ENCODE data around the gene CDK14.
"Not testable (repeated sequence)": the region's sequence is repeated elsewhere in the genome, so short reads cannot be mapped to it uniquely, and the experiment has no call there.

The CDK14 gene

DNA sequence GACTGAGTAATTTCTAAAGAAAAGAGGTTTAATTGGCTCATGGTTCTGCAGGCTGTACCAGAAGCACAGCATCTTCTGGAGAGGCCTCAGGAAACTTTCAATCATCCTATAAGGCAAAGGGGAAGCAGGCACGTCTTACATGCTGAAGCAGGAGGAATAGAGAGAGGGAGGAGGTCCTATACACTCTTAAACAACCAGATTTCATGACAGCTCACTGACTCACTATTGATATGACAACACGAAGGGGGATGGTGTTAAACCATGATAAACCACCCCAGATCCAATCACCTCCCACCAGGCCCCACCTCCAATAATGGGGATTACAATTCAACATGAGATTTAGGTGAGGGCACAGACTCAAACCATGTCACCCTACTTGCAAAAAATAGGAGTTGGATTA, 201.5 kb downstream of the CDK14 start:
- TF ChIP-seq, protein P1, sequence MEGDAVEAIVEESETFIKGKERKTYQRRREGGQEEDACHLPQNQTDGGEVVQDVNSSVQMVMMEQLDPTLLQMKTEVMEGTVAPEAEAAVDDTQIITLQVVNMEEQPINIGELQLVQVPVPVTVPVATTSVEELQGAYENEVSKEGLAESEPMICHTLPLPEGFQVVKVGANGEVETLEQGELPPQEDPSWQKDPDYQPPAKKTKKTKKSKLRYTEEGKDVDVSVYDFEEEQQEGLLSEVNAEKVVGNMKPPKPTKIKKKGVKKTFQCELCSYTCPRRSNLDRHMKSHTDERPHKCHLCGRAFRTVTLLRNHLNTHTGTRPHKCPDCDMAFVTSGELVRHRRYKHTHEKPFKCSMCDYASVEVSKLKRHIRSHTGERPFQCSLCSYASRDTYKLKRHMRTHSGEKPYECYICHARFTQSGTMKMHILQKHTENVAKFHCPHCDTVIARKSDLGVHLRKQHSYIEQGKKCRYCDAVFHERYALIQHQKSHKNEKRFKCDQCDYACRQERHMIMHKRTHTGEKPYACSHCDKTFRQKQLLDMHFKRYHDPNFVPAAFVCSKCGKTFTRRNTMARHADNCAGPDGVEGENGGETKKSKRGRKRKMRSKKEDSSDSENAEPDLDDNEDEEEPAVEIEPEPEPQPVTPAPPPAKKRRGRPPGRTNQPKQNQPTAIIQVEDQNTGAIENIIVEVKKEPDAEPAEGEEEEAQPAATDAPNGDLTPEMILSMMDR (IDR thresholded peaks at IDR 0.05; ENCODE audit: insufficient read depth, low read depth, low read length, missing control alignments), result no peak
- H3K4me3 ChIP-seq (ENCODE audit: low read depth, low read length), result no peak overlapping the region
- DNase-seq (ENCODE audit: low read depth), result no peak

- DNase-seq (ENCODE audit: low read depth), result no peak
- no peak overlapping the region for H3K4me3 ChIP-seq (ENCODE audit: low read depth, low read length)
- TF ChIP-seq, protein P1 (IDR thresholded peaks at IDR 0.05; ENCODE audit: insufficient read depth, low read depth, low read length, missing control alignments), result no peak
Measured at GRCh38 chr7:90804370-90804769, 208.2 kb downstream of the CDK14 start.

GRCh38 chr7:90815552-90815951, 219.4 kb downstream of the CDK14 start:
- not testable (repeated sequence) for DNase-seq (ENCODE audit: low read depth); H3K4me3 ChIP-seq (ENCODE audit: low read depth, low read length)

DNA sequence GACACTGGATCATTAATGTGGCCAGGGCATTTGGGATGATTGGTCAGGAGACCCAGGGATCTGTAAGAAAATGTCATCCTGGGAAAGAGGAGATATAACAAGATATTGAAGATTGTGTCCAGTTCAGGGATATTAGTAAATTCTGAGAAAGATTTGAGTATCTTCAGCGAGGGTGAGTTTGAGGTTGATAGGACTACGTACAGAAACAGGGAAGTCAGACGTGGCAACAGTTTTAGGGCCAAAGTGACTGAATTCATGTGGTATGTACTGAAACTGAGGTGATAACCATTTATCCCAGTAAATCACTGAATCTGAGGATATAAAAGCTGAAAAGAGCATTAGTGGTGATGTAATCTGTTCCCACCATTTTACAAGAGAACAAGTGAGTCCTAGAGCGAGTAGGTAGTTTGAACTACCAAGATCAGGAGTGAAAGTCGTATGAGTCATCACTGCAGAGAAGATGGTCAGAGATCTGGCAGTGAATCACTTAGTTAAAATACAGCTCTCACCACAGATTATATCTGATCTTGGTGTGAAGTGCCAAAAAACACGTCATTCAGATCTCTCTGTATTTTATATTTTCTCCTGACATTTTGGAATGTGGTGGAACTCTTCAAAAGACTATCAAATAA, 220.5 kb downstream of the CDK14 start:
- TF ChIP-seq, protein P1 (IDR thresholded peaks at IDR 0.05; ENCODE audit: insufficient read depth, low read depth, low read length, missing control alignments), result no peak
- DNase-seq (ENCODE audit: low read depth), result peak; percentile 87
- H3K4me3 ChIP-seq (ENCODE audit: low read depth, low read length), result no peak overlapping the region

DNA sequence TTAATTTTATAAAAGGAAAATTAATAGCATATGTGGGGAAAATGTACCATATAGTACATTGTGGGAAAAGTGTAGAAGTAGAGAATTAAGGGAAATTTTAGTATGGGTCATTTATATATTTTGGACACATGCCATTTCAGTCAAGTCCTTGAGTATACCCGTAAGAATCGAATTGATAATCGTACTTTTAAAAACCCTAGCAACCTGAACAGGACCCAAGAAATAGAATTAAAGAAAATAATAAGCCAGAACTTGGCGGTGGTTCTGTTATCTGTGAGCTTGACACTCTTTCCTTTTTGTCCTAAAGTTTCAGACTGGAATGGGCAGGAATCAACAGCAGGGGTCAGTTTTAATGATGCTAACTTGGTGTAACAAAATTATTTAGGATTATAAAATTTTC, 221.0 kb downstream of the CDK14 start:
- H3K4me3 ChIP-seq (ENCODE audit: low read depth, low read length), result no peak overlapping the region
- DNase-seq (ENCODE audit: low read depth), result no peak
- TF ChIP-seq, protein P1 (IDR thresholded peaks at IDR 0.05; ENCODE audit: insufficient read depth, low read depth, low read length, missing control alignments), result no peak

DNA sequence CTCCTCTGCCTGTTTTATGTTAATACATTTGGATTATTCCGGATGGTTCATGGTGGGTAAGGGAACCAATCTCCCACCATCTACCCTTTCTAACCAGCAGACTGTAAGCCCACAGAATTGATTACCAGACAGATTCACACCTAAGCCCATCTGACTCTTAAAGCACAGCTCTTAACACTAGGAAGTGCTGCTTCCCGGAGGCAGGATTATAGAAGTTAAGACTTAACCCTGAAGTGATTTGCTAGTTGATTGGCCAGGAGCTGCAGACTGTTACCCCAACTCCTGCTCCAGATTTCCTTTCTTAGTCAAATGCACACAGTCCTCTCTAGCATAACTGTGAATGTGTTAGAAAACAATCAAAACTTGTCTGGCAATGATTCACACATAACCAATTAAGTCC, 221.7 kb downstream of the CDK14 start:
- TF ChIP-seq, protein P1 (IDR thresholded peaks at IDR 0.05; ENCODE audit: insufficient read depth, low read depth, low read length, missing control alignments), result no peak
- no peak for DNase-seq (ENCODE audit: low read depth)

DNA sequence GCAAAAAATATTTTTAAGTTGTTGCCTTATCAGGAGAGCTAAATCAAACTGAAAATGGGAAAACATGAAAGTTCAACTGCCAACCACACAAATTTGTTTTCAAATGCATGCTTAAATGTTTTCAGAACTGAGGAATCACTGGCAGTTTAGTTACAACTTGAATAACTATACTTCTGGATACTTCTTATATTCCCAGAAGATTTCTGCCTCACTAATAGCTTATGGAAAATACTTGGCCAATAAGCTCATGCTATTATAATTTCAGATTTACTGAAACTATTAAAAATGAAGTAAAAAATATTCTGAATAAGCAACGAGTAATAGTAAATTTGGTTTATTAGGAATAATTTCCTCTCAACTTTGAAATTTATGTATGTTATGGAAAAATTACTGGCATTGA, 222.2 kb downstream of the CDK14 start:
- no peak overlapping the region for H3K4me3 ChIP-seq (ENCODE audit: low read depth, low read length)
- DNase-seq (ENCODE audit: low read depth), result no peak
- TF ChIP-seq, protein P1 (IDR thresholded peaks at IDR 0.05; ENCODE audit: insufficient read depth, low read depth, low read length, missing control alignments), result no peak

More for the DNA sequence above, 221.7 kb downstream of the CDK14 start:
- H3K4me3 ChIP-seq (ENCODE audit: low read depth, low read length), result no peak overlapping the region

Data from GM12865 (cell line).